Bronchial epithelial cell (primary cell): ENCODE data around the gene PPM1M. TPM values are rescaled to one million over a fixed set of nuclear protein-coding genes. Genes with fewer than 3 reads are reported as not detected.

ENCODE experiments used
- DNase-seq: peaks from one replicate; pipeline ENCODE4 v3.0.0-alpha.2; 2010; ENCODE audit warnings: low read depth
- FAIRE-seq: peaks from 2 replicates; lab custom pipeline; 2011; peaks lifted over from hg19 to GRCh38; lab: Jason Lieb, UNC
- H3K27me3 ChIP-seq: 2 replicates; pipeline ENCODE4 v1.5.1; 2011; ENCODE audit warnings: low read length; ENCODE audit not compliant: control insufficient read depth, insufficient read depth
- H3K36me3 ChIP-seq: 2 replicates; pipeline ENCODE4 v1.5.1; 2011; ENCODE audit warnings: low read length; ENCODE audit not compliant: control insufficient read depth, insufficient read depth
- H3K4me3 ChIP-seq: 2 replicates; pipeline ENCODE4 v1.5.1; 2011; ENCODE audit warnings: mild to moderate bottlenecking, low read depth, low read length, control low read depth
- CTCF ChIP-seq: IDR thresholded peaks from 2 replicates; pipeline ENCODE4 v1.5.1; 2011; ENCODE audit warnings: mild to moderate bottlenecking, moderate library complexity, low read length, control low read depth, inconsistent platforms; ENCODE audit not compliant: insufficient read depth, severe bottlenecking
- total RNA-seq: library from RNA; depleted of rRNA; stranded (reverse); fragments of >200 nt; gene quantifications from 2 replicates; pipeline ENCODE4 v1.2.1, GENCODE V29; 2014

The PPM1M gene
- total RNA-seq, 1 donor from 2014 or later: 2.6 TPM

- no peak for FAIRE-seq
- no peak for TF ChIP-seq CTCF
- DNase-seq: peak; percentile 95
Observed at GRCh38 chr3:52204337-52205073, 41.1 kb upstream of the PPM1M start.

GRCh38 chr3:52205727-52206372 is 39.7 kb upstream of the PPM1M start:
- DNase-seq: peak; percentile 85
- FAIRE-seq: peak; percentile 7
- TF ChIP-seq CTCF: no peak
- Histone ChIP-seq H3K27me3 (peaks cover 2% of the 10 kb centered on the region), H3K4me3 (no peak overlapping the region), H3K36me3 (peaks cover 15% of the 10 kb centered on the region)

More at GRCh38 chr3:52204337-52205073, 41.1 kb upstream of the PPM1M start:
- peaks cover 2% of the 10 kb centered on the region for H3K27me3 ChIP-seq
- H3K36me3 ChIP-seq: peaks cover 10% of the 10 kb centered on the region
- H3K4me3 ChIP-seq: no peak overlapping the region

GRCh38 chr3:52208556-52208955 is 37.0 kb upstream of the PPM1M start:
- no peak for FAIRE-seq

GRCh38 chr3:52210037-52210436 is 35.5 kb upstream of the PPM1M start:
- FAIRE-seq (peak; percentile 43), DNase-seq (no peak)
- peaks cover 31% of the 10 kb centered on the region for H3K36me3 ChIP-seq
- no peak overlapping the region for H3K4me3 ChIP-seq
- H3K27me3 ChIP-seq: no peaks in the 10 kb centered on the region
- TF ChIP-seq CTCF: no peak

More at GRCh38 chr3:52208556-52208955, 37.0 kb upstream of the PPM1M start:
- Histone ChIP-seq H3K4me3 (no peak overlapping the region), H3K27me3 (no peaks in the 10 kb centered on the region), H3K36me3 (peaks cover 25% of the 10 kb centered on the region)
- DNase-seq: no peak
- no peak for TF ChIP-seq CTCF

GRCh38 chr3:52210550-52211046 is 35.0 kb upstream of the PPM1M start:
- FAIRE-seq (no peak), DNase-seq (peak; percentile 95)
- H3K36me3 ChIP-seq: peaks cover 32% of the 10 kb centered on the region

More at GRCh38 chr3:52210550-52211046, 35.0 kb upstream of the PPM1M start:
- Histone ChIP-seq H3K27me3 (no peaks in the 10 kb centered on the region), H3K4me3 (no peak overlapping the region)
- no peak for TF ChIP-seq CTCF
